HL-60/S4 treated with retinoic acid at 250 ng/mL for 4 days and 3 days (cell line): ENCODE results near the gene AQP5.

Experiments
- in situ Hi-C: fragments of 300-500 bp; cut with MboI; formaldehyde crosslinking; loops from 2 replicates; pipeline ENCODE4 v1.7.0; 2022; ENCODE audit warnings: low sequenced_read_pairs

The AQP5 gene

GRCh38 chr12:49961111-49961922 is at the start of gene AQP5:
Gene AQP5, plus strand, starts transcription at chr12:49961872. Its CDS starts 146 bp downstream, at chr12:49962018.
- in situ Hi-C loops: no loop called here

GRCh38 chr12:49912345-49913255 is 49.1 kb upstream of the AQP5 start:
- in situ Hi-C loops: no loop called here

- in situ Hi-C loops: no loop called here
Observed at GRCh38 chr12:49916129-49916919, 45.3 kb upstream of the AQP5 start.

- in situ Hi-C loops: no loop called here
Observed at GRCh38 chr12:49917166-49917787, 44.4 kb upstream of the AQP5 start.

- in situ Hi-C loops: no loop called here
Observed at GRCh38 chr12:49917788-49918173, 43.9 kb upstream of the AQP5 start.

GRCh38 chr12:49920241-49920914 is 41.3 kb upstream of the AQP5 start:
- in situ Hi-C loops: no loop called here

- in situ Hi-C loops: no loop called here
Observed at GRCh38 chr12:49920915-49921286, 40.8 kb upstream of the AQP5 start.

GRCh38 chr12:49921299-49921698 is 40.4 kb upstream of the AQP5 start:
- in situ Hi-C loops: no loop called here

- in situ Hi-C loops: no loop called here
Observed at GRCh38 chr12:49921936-49922335, 39.7 kb upstream of the AQP5 start.

- in situ Hi-C loops: no loop called here
Observed at GRCh38 chr12:49922349-49923034, 39.2 kb upstream of the AQP5 start.

- in situ Hi-C loops: no loop called here
Observed at GRCh38 chr12:49923035-49923644, 38.5 kb upstream of the AQP5 start.

GRCh38 chr12:49923880-49924556 is 37.7 kb upstream of the AQP5 start:
- in situ Hi-C loops: no loop called here

GRCh38 chr12:49924628-49925246 is 36.9 kb upstream of the AQP5 start:
- in situ Hi-C loops: no loop called here

GRCh38 chr12:49925433-49926204 is 36.1 kb upstream of the AQP5 start:
- in situ Hi-C loops: no loop called here

- in situ Hi-C loops: no loop called here
Observed at GRCh38 chr12:49928471-49928870, 33.2 kb upstream of the AQP5 start.

GRCh38 chr12:49929581-49929980 is 32.1 kb upstream of the AQP5 start:
- in situ Hi-C loops: no loop called here

- in situ Hi-C loops: no loop called here
Observed at GRCh38 chr12:49930515-49931288, 31.0 kb upstream of the AQP5 start.
